A549 (cell line): ENCODE results near the gene DEFB112. TPM values are rescaled to one million over a fixed set of nuclear protein-coding genes. Genes with fewer than 3 reads are reported as not detected.

Experiments used
- ATAC-seq, 2 experiments: fragments of 200-7000 bp in 1 of 2; fragments of >200 bp in 1 of 2; cut with Nextera tagmentation in 1 of 2; cut with Tn5 transposase in 1 of 2; 3 replicates each; pipeline versions ENCODE4 v1.8.0 to v1.9.1; 2018 to 2020; ENCODE audit warnings: mild to moderate bottlenecking in 1 of 2, moderate library complexity in 1 of 2
- CTCF ChIA-PET: fragments of 300-600 bp; sonication (Branson Sonifier 250); formaldehyde crosslinking; extraction: SDS; loops from one replicate; lab custom pipeline; 2021; ENCODE audit warnings: antibody characterized with exemption, inconsistent platforms; lab: Yijun Ruan, JAX
- POLR2A ChIA-PET: fragments of 350-600 bp; formaldehyde crosslinking; extraction: SDS; loops from one replicate; lab custom pipeline; 2021; ENCODE audit warnings: antibody characterized with exemption, inconsistent platforms; lab: Yijun Ruan, JAX
- DNase-seq, 2 experiments: peaks; one replicate each; pipeline versions ENCODE4 v3.0.0 to v3.0.0-alpha.2; 2011 to 2016; ENCODE audit warnings: low read depth in 1 of 2, low spot score in 1 of 2
- FAIRE-seq: peaks from 2 replicates; lab custom pipeline; 2011; peaks lifted over from hg19 to GRCh38; lab: Jason Lieb, UNC
- H3K27ac ChIP-seq, 2 experiments: fragments of >200 bp; sonication (Bioruptor Twin); formaldehyde crosslinking; 3 replicates each; pipeline ENCODE4 v1.5.1; 2016 to 2017
- H3K4me1 ChIP-seq: fragments of >200 bp; sonication (Bioruptor Twin); formaldehyde crosslinking; 3 replicates; pipeline ENCODE4 v1.6.1; 2016
- H3K4me2 ChIP-seq: fragments of >200 bp; sonication (Bioruptor Twin); formaldehyde crosslinking; 3 replicates; pipeline ENCODE4 v1.6.1; 2016
- H3K4me3 ChIP-seq: fragments of >200 bp; sonication (Bioruptor Twin); formaldehyde crosslinking; 3 replicates; pipeline ENCODE4 v1.5.1; 2016
- H3K9me3 ChIP-seq: fragments of >200 bp; sonication (Bioruptor Twin); formaldehyde crosslinking; 3 replicates; pipeline ENCODE4 v1.6.1; 2016
- CBX2 ChIP-seq: fragments of 200-600 bp; sonication (generic); IDR thresholded peaks from 2 replicates; pipeline ENCODE4 v1.6.1; 2016; ENCODE audit warnings: low read depth, mild to moderate bottlenecking, borderline replicate concordance
- EHF ChIP-seq: fragments of 250-450 bp; sonication (Bioruptor Pico); IDR thresholded peaks from 2 replicates; pipeline ENCODE4 v1.5.0; 2020; ENCODE audit warnings: mild to moderate bottlenecking
- KDM1A ChIP-seq: fragments of 200-600 bp; sonication (generic); IDR thresholded peaks from 2 replicates; pipeline ENCODE4 v1.6.1; 2016; ENCODE audit warnings: low read depth, mild to moderate bottlenecking
- NFE2L2 ChIP-seq: fragments of 150-350 bp; conservative IDR thresholded peaks from 2 replicates; pipeline ENCODE4 v1.6.1; 2014; ENCODE audit warnings: low read length
- TFCP2L1 ChIP-seq: fragments of 250-450 bp; sonication (Bioruptor Pico); IDR thresholded peaks from 2 replicates; pipeline ENCODE4 v1.5.0; 2021; ENCODE audit warnings: mild to moderate bottlenecking
- ZFP36 ChIP-seq: fragments of 450-650 bp; IDR thresholded peaks from 2 replicates; pipeline ENCODE4 v1.6.1; 2014; ENCODE audit warnings: borderline replicate concordance; ENCODE audit not compliant: partially characterized antibody
- ZSCAN20 ChIP-seq: fragments of 250-450 bp; sonication (Bioruptor Pico); IDR thresholded peaks from 2 replicates; pipeline ENCODE4 v1.8.0; 2022; ENCODE audit warnings: mild to moderate bottlenecking, moderate library complexity
- polyA plus RNA-seq, 4 experiments: library from polyadenylated mRNA; depleted of rRNA in 3 of 4; stranded (reverse); fragments of >200 nt; fragmentation: RNase III in 1 of 4; extraction: RNeasy Plus Mini Kit Qiagen cat#74134 plus additional on column Dnase treatment in 1 of 4; gene quantifications; 2 replicates in 3 of 4; 3 replicates in 1 of 4; pipeline ENCODE4 v1.2.3, GENCODE V29; 2011 to 2017
- TF ChIP-seq, protein P1 (sequence below): IDR thresholded peaks from 2 replicates; pipeline ENCODE4 v1.6.1; 2012

DEFB112 gene
- polyA plus RNA-seq, 2 of the 4 experiments (the other 2 are of a cell fraction) = not detected

- TF ChIP-seq CBX2 (no peak), NFE2L2 (no peak), ZFP36 (no peak)
- TF ChIP-seq, protein P1, sequence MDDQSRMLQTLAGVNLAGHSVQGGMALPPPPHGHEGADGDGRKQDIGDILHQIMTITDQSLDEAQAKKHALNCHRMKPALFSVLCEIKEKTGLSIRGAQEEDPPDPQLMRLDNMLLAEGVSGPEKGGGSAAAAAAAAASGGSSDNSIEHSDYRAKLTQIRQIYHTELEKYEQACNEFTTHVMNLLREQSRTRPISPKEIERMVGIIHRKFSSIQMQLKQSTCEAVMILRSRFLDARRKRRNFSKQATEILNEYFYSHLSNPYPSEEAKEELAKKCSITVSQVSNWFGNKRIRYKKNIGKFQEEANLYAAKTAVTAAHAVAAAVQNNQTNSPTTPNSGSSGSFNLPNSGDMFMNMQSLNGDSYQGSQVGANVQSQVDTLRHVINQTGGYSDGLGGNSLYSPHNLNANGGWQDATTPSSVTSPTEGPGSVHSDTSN = no peak
Observed at GRCh38 chr6:50003139-50003538, 46.6 kb downstream of the DEFB112 start (continued).

DNA sequence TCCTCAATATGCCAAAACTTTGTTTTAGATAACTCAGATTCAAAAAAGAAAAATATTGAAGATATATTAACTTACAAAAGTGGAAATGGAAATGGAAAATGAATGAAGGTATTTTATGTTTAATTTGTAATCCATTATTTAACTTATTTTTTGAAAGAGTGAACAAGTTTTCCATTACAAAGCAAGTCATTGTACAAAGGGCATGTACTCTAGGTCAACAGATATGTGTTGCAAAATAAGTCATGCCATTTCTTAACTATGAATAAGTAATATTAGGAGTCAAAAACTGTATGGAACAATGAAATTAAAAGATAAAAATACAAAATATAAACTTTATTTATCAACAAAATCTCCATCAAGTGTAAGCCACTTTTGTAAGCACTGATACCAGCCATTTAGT lies 54.5 kb downstream of the DEFB112 start:
- CTCF ChIA-PET = no interaction called here
- H3K4me3 ChIP-seq = no peak overlapping the region
- no peak for DNase-seq
- no peak overlapping the region for H3K27ac ChIP-seq
- POLR2A ChIA-PET = no interaction called here
- H3K4me1 ChIP-seq = no peaks in the 10 kb centered on the region
- H3K4me2 ChIP-seq = no peak overlapping the region
- ATAC-seq = no peak
- H3K9me3 ChIP-seq = no peaks in the 10 kb centered on the region
- no peak for FAIRE-seq
- TF ChIP-seq KDM1A (no peak), EHF (CRISPR knock-in tag) (no peak), TFCP2L1 (no peak), ZSCAN20 (no peak)

Other genes starting within 250 kb of the DEFB112 start
- gene CRISP1, start 183.4 kb downstream of the DEFB112 start, polyA plus RNA-seq (2011; rRNA removed) = not detected in 2 replicates
- gene CRISP1, start 183.4 kb downstream of the DEFB112 start, polyA plus RNA-seq (2017; fragmentation: RNase III; extraction: RNeasy Plus Mini Kit Qiagen cat#74134 plus additional on column Dnase treatment) = not detected in 3 replicates
- not detected in 2 replicates for gene DEFB114, start 85.8 kb downstream of the DEFB112 start, polyA plus RNA-seq (2011; rRNA removed)
- gene DEFB114, start 85.8 kb downstream of the DEFB112 start, polyA plus RNA-seq (2017; fragmentation: RNase III; extraction: RNeasy Plus Mini Kit Qiagen cat#74134 plus additional on column Dnase treatment) = not detected in 3 replicates
- gene DEFB113, start 80.3 kb downstream of the DEFB112 start, polyA plus RNA-seq (2011; rRNA removed) = not detected in 2 replicates
- gene DEFB113, start 80.3 kb downstream of the DEFB112 start, polyA plus RNA-seq (2017; fragmentation: RNase III; extraction: RNeasy Plus Mini Kit Qiagen cat#74134 plus additional on column Dnase treatment) = not detected in 3 replicates
- gene DEFB110, start 27.9 kb downstream of the DEFB112 start, polyA plus RNA-seq (2011; rRNA removed) = not detected in 2 replicates
- not detected in 3 replicates for gene DEFB110, start 27.9 kb downstream of the DEFB112 start, polyA plus RNA-seq (2017; fragmentation: RNase III; extraction: RNeasy Plus Mini Kit Qiagen cat#74134 plus additional on column Dnase treatment)